ENCODE measurements around the gene TNF.

DNA sequence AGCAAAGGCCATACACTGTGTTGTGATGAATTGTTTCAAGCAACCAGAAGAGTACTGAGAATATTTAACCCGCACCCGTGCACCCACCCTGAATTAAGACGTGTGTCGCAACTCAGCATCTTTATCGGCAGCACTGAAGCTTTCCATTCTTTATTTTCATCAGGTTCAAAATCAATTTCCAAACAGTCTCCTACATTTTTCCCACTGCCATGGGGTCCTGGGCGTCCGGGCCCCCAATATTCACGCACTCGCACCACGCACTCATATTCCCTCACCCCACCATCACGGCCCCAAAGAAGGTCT lies 5.0 kb downstream of the TNF start:
- TF ChIP-seq, protein P1, sequence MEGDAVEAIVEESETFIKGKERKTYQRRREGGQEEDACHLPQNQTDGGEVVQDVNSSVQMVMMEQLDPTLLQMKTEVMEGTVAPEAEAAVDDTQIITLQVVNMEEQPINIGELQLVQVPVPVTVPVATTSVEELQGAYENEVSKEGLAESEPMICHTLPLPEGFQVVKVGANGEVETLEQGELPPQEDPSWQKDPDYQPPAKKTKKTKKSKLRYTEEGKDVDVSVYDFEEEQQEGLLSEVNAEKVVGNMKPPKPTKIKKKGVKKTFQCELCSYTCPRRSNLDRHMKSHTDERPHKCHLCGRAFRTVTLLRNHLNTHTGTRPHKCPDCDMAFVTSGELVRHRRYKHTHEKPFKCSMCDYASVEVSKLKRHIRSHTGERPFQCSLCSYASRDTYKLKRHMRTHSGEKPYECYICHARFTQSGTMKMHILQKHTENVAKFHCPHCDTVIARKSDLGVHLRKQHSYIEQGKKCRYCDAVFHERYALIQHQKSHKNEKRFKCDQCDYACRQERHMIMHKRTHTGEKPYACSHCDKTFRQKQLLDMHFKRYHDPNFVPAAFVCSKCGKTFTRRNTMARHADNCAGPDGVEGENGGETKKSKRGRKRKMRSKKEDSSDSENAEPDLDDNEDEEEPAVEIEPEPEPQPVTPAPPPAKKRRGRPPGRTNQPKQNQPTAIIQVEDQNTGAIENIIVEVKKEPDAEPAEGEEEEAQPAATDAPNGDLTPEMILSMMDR (IDR thresholded peaks at IDR 0.05) = no peak
- TF ChIP-seq POLR2A (IDR thresholded peaks at IDR 0.05) (no peak), EP300 (IDR thresholded peaks at IDR 0.05) (no peak)

Data from ovary (tissue), 3 donors.